ENCODE measurements around the gene PLEKHH1.
"Not testable (repeated sequence)": the region's sequence is repeated elsewhere in the genome, so short reads cannot be mapped to it uniquely, and the experiment has no call there.

PLEKHH1 gene

DNA sequence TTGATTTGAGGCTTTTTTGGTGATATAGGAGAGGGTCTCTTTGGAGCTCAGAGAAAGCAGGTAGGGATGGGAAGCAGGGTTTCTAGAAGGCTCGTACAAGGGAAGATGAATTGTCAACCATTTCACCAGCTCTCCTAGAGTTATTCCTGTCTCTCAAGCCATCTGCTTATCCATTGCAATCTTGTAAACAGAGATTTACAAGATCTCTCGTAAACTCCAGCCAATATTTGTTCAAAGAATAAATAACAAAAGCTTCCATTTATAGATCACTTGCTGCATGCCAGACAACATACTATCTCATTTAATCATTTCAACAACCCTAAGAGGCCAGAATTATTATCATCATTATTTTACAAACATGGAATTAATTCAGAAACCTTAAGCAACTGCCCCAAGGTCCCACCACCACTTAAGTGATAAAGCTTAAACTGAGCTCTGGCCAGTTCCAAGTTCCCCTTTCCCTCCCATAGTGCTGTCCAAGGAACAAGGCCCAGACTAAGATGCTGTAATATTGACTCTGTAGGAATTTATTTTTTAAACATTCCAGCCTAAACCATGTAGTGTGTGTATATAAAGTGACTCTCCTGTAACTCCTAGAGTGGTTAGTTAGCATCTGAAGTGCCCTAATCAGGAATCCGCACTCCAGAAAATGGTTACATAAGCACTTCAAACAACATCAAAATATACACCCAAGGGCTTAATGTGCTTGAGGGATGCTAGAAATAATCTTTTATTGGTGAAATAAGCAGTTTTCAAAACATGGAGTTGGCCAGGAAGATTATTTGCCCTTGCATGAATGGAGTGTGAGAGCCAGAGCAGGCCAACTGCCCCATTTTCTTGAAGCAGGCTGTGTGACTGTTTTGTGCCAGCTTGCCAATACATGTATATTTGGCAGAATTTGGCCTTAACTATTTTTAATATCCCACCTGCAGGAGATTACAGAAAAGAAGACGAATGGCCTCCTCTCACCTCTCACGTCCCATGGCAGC is 2.8 kb upstream of the PLEKHH1 start:
- no peak for DNase-seq (ENCODE audit: low read depth, low spot score)
- H3K27ac ChIP-seq, result no peak overlapping the region

GRCh38 chr14:67532606-67532997 is 488 bp upstream of the PLEKHH1 start:
- H3K27ac ChIP-seq, result peak overlapping the region; percentile 48
- DNase-seq (ENCODE audit: low read depth, low spot score), result no peak

DNA sequence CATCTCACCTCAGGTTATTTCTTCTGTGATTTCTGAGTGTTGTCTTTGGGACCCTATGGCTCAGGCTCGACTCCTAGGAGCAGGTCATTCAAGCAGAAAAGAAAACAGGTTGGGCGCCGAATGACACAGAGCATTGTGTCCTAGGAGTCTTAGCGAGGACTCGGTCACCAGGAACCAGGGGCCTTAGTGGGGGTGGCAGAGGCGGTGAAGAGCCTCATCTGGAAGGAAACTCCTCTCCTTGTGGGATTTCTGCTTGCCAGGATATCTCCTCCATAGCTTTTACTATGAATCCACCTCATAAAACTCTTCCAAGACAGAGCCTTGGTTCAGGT is 630 bp downstream of the PLEKHH1 start:
- peak overlapping the region; percentile 48 for H3K27ac ChIP-seq
- DNase-seq (ENCODE audit: low read depth, low spot score), result no peak

DNA sequence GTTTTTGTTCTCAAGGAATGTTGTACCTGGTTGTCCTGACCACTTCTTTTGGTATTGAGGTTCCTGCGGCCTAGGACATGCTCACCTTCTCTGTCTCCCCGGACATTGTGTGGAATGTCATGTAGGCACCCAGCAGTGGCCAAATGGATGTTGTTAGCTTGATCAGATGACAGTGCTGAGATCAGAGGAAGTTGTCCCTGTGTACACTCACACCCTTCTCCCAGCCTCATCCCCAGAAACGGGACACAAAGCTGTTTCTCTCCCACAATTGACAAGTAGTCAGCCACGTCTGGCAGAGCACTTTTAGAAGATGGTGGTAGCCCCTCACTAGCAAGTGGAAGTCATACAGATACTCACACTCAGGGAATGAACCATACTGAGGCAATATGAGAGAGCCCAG is 3.0 kb downstream of the PLEKHH1 start:
- no peak overlapping the region for H3K27ac ChIP-seq
- DNase-seq (ENCODE audit: low read depth, low spot score), result no peak

GRCh38 chr14:67537736-67538135 is 4.6 kb downstream of the PLEKHH1 start:
- no peak for DNase-seq (ENCODE audit: low read depth, low spot score)
- H3K27ac ChIP-seq, result no peak overlapping the region

- no peak for DNase-seq (ENCODE audit: low read depth, low spot score)
- H3K27ac ChIP-seq, result no peak overlapping the region
Observed at GRCh38 chr14:67538501-67538900, 5.4 kb downstream of the PLEKHH1 start.

DNA sequence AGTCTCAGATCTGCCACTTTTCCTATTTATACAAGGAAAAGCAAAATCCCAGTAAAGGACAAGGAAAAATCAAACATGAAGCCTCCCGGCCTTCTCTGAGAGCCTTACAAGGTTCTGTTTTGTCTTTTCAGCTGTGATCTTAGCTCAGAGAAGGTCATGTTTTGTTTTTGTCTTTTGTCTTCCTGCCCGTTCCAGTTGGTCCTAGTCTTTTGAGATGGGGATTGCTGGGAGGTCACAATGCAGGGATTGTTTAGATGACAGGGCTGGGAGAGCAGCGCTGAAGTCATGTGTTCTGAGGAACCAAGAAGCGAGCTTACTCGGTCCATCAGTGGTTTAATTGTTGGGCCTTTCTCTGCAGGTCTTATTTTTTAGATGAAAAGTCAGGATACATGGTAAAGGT is 6.0 kb downstream of the PLEKHH1 start:
- no peak for DNase-seq (ENCODE audit: low read depth, low spot score)
- H3K27ac ChIP-seq, result no peak overlapping the region

DNA sequence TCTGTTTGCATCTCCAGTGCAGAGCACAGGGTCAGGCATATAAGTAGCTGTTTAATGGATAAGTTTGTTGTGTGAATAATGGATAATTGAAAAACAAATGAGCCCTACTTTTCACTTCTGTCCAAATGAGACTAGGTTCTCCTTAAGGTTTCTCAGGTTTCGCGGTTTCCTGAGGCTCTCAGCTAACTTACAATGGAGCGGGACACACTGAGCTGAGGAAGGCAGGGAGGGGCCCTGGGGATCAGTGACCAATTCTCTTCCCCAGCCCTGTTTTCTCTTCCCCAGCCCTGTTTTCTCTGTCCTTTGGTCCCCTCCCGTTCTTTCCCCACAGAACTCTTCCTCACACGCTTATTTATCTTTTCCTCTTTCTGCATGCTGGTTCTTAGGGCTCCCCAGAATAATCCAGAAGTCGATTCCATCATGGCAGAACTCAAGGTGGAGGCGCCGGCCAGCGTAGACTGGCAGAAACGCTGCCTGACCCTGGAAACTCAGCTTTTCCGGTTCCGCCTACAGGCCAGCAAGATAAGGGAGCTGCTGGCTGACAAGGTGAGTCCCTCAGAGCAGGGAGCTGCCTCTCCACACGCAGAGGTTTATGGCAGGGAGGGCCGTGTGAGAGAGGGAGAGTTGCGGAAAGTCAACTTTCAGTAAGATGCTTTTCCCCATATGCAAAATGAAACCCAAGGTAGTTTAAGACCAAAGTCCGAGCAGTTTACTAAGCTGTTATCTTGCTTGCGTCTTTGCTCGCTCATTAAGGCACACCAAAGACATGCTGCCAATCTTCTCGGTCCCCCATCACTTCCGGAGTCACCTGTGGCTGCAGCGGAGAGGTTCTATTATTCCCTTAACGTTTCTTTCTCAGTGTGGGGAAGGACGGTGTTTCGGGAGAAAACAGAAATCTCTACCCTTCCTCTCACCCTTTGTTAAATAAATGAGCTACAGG is 8.6 kb downstream of the PLEKHH1 start:
- no peak for DNase-seq (ENCODE audit: low read depth, low spot score)

GRCh38 chr14:67542620-67543019 is 9.5 kb downstream of the PLEKHH1 start:
- not testable (repeated sequence) for DNase-seq (ENCODE audit: low read depth, low spot score); H3K27ac ChIP-seq

More for the DNA sequence above, 8.6 kb downstream of the PLEKHH1 start:
- H3K27ac ChIP-seq, result no peak overlapping the region

GRCh38 chr14:67544590-67544989 is 11.5 kb downstream of the PLEKHH1 start:
- no peak overlapping the region for H3K27ac ChIP-seq
- no peak for DNase-seq (ENCODE audit: low read depth, low spot score)

GRCh38 chr14:67547224-67547780 is 14.2 kb downstream of the PLEKHH1 start:
- H3K27ac ChIP-seq, result no peak overlapping the region
- DNase-seq (ENCODE audit: low read depth, low spot score), result no peak

GRCh38 chr14:67549734-67550133 is 16.6 kb downstream of the PLEKHH1 start:
- no peak overlapping the region for H3K27ac ChIP-seq
- DNase-seq (ENCODE audit: low read depth, low spot score), result no peak

DNA sequence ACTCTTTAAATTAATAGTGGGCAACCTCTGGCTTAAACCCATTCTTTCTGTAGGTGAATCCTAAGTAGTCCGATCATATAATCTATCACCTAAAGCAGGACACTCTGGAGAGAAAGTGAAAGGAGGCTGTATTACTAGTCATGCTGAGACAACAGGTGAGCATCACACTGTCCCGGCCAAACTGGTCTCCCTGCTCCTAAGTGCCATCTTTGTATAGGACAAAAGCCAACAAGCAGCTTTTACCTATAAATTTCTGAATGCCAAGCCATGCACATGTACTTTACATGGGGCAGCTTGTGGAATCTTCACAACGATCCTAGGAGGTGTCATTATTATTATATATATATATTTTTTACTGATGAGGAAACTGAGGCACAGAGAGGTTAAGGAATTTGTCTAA is 18.0 kb downstream of the PLEKHH1 start:
- H3K27ac ChIP-seq, result no peak overlapping the region
- DNase-seq (ENCODE audit: low read depth, low spot score), result no peak

GRCh38 chr14:67551940-67552339 is 18.9 kb downstream of the PLEKHH1 start:
- no peak overlapping the region for H3K27ac ChIP-seq
- no peak for DNase-seq (ENCODE audit: low read depth, low spot score)

DNA sequence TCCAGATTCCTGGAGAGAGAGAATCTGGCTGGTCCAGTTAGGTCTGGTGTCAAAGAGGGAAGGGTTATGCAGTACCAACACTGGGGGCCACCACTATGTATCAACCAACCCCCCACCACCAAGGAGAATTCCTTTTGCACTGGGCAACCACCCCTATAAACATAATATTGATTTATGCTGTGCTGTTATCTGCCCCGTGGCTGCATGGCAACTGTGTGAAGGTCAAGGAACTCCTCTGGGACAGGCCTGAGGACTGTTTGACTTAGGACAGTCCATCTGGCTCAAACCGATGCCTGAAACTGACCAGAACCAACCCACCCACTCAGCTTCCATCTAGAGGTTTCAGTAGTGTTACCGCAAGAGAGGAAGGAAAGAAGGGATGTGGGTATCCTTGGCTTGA is 20.5 kb downstream of the PLEKHH1 start:
- H3K27ac ChIP-seq, result no peak overlapping the region

GRCh38 chr14:67554341-67554740 is 21.3 kb downstream of the PLEKHH1 start:
- DNase-seq (ENCODE audit: low read depth, low spot score), result no peak

More for the DNA sequence above, 20.5 kb downstream of the PLEKHH1 start:
- no peak for DNase-seq (ENCODE audit: low read depth, low spot score)

DNA sequence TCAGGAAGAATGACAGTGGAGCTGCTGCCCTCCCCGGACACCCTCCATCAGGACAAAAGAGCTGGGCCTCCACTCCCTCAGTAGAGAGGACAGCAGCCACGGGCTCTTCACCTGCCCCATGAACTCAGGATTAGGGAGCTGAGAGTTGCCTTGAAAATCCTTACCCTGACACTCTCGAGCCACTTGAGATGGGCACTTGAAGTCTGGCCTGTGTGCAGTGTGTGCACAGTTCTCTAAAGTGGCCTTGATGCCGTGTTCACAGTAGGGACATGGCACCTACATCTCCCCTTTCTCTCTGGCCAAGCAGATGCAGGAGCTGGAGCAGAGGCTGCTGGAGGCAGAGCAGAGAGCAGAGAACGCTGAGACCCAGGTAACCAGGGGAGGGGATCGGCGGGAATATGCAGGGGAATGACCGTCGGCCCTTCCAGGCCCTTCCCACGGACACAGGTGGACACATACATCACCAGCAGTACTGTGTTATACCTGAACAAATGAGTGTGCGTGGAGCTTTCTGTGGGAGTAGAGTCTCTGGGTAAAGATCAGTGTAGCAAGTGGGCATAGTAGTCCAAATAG is 22.5 kb downstream of the PLEKHH1 start:
- H3K27ac ChIP-seq, result no peak overlapping the region
- DNase-seq (ENCODE audit: low read depth, low spot score), result no peak

More at GRCh38 chr14:67554341-67554740, 21.3 kb downstream of the PLEKHH1 start:
- H3K27ac ChIP-seq, result no peak overlapping the region

DNA sequence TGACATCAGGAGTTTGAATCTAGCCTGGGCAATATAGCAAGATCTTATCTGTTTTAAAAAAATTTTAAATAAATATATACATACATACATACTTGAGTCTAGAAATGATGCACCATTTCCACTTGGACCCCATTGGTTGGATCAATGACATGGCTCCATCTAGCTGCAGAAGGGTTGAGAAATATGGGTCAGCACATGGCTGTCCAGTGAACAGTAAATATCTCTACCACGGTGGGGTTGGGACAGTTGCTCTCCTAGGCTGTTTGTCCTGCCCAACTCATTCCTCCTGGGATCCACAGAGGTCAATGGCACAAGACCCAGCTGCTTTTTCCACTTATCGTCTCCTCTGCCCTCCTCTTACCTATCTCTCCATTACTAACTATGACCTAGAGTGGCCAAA is 23.6 kb downstream of the PLEKHH1 start:
- no peak overlapping the region for H3K27ac ChIP-seq
- DNase-seq (ENCODE audit: low read depth, low spot score), result no peak

DNA sequence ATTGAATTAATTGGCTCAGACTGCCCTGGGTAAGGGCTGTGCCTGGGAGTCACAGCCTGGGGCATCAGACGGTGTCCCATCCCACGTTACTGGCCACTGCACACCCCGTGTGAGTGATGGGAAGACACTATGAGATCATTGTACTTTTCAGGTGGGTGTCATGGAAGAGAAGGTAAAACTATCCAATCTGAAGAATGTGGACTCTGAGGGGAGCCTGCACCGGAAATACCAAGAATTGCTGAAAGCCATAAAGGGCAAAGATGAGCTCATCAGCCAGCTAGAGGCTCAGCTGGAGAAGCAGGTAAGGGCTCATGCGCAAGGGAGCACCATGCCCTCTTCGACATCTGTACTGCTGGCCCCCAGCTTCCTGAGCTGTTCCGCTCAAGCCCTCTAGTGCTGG is 24.0 kb downstream of the PLEKHH1 start:
- no peak overlapping the region for H3K27ac ChIP-seq
- DNase-seq (ENCODE audit: low read depth, low spot score), result no peak

DNA sequence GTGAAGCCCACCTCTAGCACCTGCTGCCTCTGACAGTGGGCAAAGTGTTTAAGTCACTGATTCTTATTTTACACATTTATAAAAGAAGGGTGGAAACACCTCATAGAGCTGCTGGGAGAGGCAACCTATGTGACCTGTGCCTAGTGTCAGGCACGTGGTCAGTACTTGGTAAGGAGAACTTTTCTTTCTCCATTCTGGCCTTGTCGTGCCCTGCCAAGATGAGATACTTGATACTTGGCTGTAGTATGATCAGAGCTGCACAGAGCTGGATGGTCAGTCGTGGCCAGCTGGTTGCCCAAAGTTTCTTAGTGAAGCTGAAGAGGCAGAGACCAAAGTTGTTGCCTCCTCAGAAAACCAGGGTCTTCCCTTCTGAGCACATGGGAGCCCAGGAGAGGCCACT is 24.6 kb downstream of the PLEKHH1 start:
- no peak overlapping the region for H3K27ac ChIP-seq
- no peak for DNase-seq (ENCODE audit: low read depth, low spot score)

Data from epithelial cell of prostate (primary cell).